ENCODE results near the gene CLDN10. TPM values are rescaled to one million over a fixed set of nuclear protein-coding genes. Genes with fewer than 3 reads are reported as not detected.

The CLDN10 gene
- polyA plus RNA-seq, 1 donor from 2014 or later, result not detected

- Histone ChIP-seq H3K4me2 (ENCODE audit: low read length) (no peak overlapping the region), H3K9me2 (ENCODE audit: insufficient read depth, low read length) (no peaks in the 10 kb centered on the region), H4K20me1 (ENCODE audit: insufficient read depth) (no peaks in the 10 kb centered on the region), H2AFZ (ENCODE audit: low read depth, low read length) (no peak overlapping the region), H3K79me2 (replicated peaks; ENCODE audit: insufficient read depth, low read length) (no peaks in the 10 kb centered on the region), H3K27ac (ENCODE audit: low read length) (no peak overlapping the region), H3K9me3 (ENCODE audit: low read length) (no peaks in the 10 kb centered on the region), H3K4me3 (ENCODE audit: low read length) (no peak overlapping the region), H3F3A (ENCODE audit: insufficient read depth, low read length, poor library complexity, severe bottlenecking) (no peaks in the 10 kb centered on the region), H3K27me3 (ENCODE audit: insufficient read depth, low read depth, low read length) (no peaks in the 10 kb centered on the region), H3K36me3 (ENCODE audit: insufficient read depth, low read length) (no peaks in the 10 kb centered on the region), H3K9ac (ENCODE audit: low read length) (no peak overlapping the region)
- TF ChIP-seq TAF1 (IDR thresholded peaks at IDR 0.05; ENCODE audit: low read depth) (no peak), POLR2AphosphoS5 (IDR thresholded peaks at IDR 0.05) (no peak), CTCF (IDR thresholded peaks at IDR 0.05; ENCODE audit: poor library complexity, severe bottlenecking) (no peak), SMC3 (conservative IDR thresholded peaks at IDR 0.05; ENCODE audit: poor library complexity) (no peak), REST (IDR thresholded peaks at IDR 0.05; ENCODE audit: borderline replicate concordance) (no peak), EZH2 (IDR thresholded peaks at IDR 0.05; ENCODE audit: borderline replicate concordance, insufficient read depth, low read length, poor library complexity, severe bottlenecking) (no peak), EP300 (conservative IDR thresholded peaks at IDR 0.05; ENCODE audit: poor library complexity, severe bottlenecking) (no peak), RAD21 (conservative IDR thresholded peaks at IDR 0.05) (no peak), MXI1 (conservative IDR thresholded peaks at IDR 0.05; ENCODE audit: poor library complexity, severe bottlenecking) (no peak)
These were observed 49.4 kb downstream of the CLDN10 start for GRCh38 chr13:95601906-95602305.

- no peaks in the 10 kb centered on the region for H3K9me2 ChIP-seq (ENCODE audit: insufficient read depth, low read length)
- no peaks in the 10 kb centered on the region for H3K27me3 ChIP-seq (ENCODE audit: insufficient read depth, low read depth, low read length)
These were observed 51.5 kb downstream of the CLDN10 start for GRCh38 chr13:95603887-95604555.

More at GRCh38 chr13:95603887-95604555, 51.5 kb downstream of the CLDN10 start:
- Histone ChIP-seq H3K36me3 (ENCODE audit: insufficient read depth, low read length) (no peaks in the 10 kb centered on the region), H3K9me3 (ENCODE audit: low read length) (no peaks in the 10 kb centered on the region), H3K9ac (ENCODE audit: low read length) (no peak overlapping the region), H3K4me2 (ENCODE audit: low read length) (no peak overlapping the region), H3K27ac (ENCODE audit: low read length) (no peak overlapping the region), H2AFZ (ENCODE audit: low read depth, low read length) (no peak overlapping the region), H3K79me2 (replicated peaks; ENCODE audit: insufficient read depth, low read length) (no peaks in the 10 kb centered on the region), H3F3A (ENCODE audit: insufficient read depth, low read length, poor library complexity, severe bottlenecking) (no peaks in the 10 kb centered on the region), H4K20me1 (ENCODE audit: insufficient read depth) (no peaks in the 10 kb centered on the region), H3K4me3 (ENCODE audit: low read length) (no peak overlapping the region)
- TF ChIP-seq MXI1 (conservative IDR thresholded peaks at IDR 0.05; ENCODE audit: poor library complexity, severe bottlenecking) (no peak), TAF1 (IDR thresholded peaks at IDR 0.05; ENCODE audit: low read depth) (no peak), SMC3 (conservative IDR thresholded peaks at IDR 0.05; ENCODE audit: poor library complexity) (no peak), POLR2AphosphoS5 (IDR thresholded peaks at IDR 0.05) (no peak), EZH2 (IDR thresholded peaks at IDR 0.05; ENCODE audit: borderline replicate concordance, insufficient read depth, low read length, poor library complexity, severe bottlenecking) (no peak), RAD21 (conservative IDR thresholded peaks at IDR 0.05) (no peak), REST (IDR thresholded peaks at IDR 0.05; ENCODE audit: borderline replicate concordance) (no peak), EP300 (conservative IDR thresholded peaks at IDR 0.05; ENCODE audit: poor library complexity, severe bottlenecking) (no peak)
